Activated CD4-positive, alpha-beta memory T cell treated with anti-CD3 and anti-CD28 coated beads for 36 hours (primary cell): ENCODE data around the gene CRY2. TPM values are rescaled to one million over a fixed set of nuclear protein-coding genes. Genes with fewer than 3 reads are reported as not detected.

Source experiments
- CTCF ChIA-PET: fragments of 350-600 bp; sonication (Branson Sonifier 250); formaldehyde crosslinking; loops from one replicate; lab custom pipeline; 2021; ENCODE audit warnings: antibody characterized with exemption, inconsistent platforms; lab: Charles Lee
- POLR2A ChIA-PET: fragments of 350-600 bp; sonication (Branson Sonifier 250); formaldehyde crosslinking; loops from one replicate; lab custom pipeline; 2021; ENCODE audit warnings: antibody characterized with exemption; lab: Charles Lee
- DNase-seq: peaks from one replicate; pipeline ENCODE4 v3.0.0-alpha.2; 2020
- H3K27ac Mint-ChIP-seq: one replicate; pipeline ENCODE4 v1.8.0; 2021; ENCODE audit warnings: mixed read lengths
- H3K27me3 Mint-ChIP-seq: one replicate; pipeline ENCODE4 v1.8.0; 2021; ENCODE audit warnings: mixed read lengths
- H3K36me3 Mint-ChIP-seq: one replicate; pipeline ENCODE4 v1.8.0; 2021; ENCODE audit warnings: mixed read lengths
- H3K4me1 Mint-ChIP-seq: one replicate; pipeline ENCODE4 v1.8.0; 2021; ENCODE audit warnings: low read depth, mixed read lengths
- H3K4me3 Mint-ChIP-seq: one replicate; pipeline ENCODE4 v1.8.0; 2021; ENCODE audit warnings: mild to moderate bottlenecking, mixed read lengths
- H3K9me3 Mint-ChIP-seq: one replicate; pipeline ENCODE4 v1.8.0; 2021; ENCODE audit warnings: mixed read lengths
- intact Hi-C: fragments of 100-400 bp; cut with micrococcal nuclease; formaldehyde crosslinking; loops from one replicate; pipeline ENCODE4 v1.15.1; 2023
- total RNA-seq, 2 experiments: library from RNA; stranded (reverse); gene quantifications; one replicate each; pipeline ENCODE4 v1.2.3, GENCODE V29; 2021

Gene CRY2
- total RNA-seq, 2 experiments from 2014 or later: 12.1 to 13.4 TPM

DNA sequence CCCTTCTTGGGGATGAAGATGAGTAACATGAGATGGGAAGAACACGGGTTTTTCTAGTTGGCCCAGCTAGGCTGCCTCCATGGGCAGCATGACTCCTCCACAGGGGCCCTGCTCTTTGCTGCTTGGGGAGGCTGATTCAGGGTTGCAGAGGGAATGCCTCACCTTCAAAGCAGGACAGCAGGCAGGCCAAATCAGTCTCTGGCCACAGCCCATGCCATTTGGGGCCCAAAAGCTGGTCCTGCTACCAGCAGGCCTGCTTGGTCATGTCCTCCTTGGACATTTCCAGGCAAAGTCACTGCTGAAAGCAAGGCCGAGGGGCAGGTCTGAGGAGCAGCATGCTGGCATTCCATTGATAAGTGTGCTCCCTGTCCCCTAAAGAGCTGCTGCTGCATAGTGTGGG lies 24.4 kb downstream of the CRY2 start:
- intact Hi-C loops: loop anchor here (1.0 kb wide), 1 partner anchor 135 kb away; no protein-coding TSS in a partner anchor
- H3K9me3 Mint-ChIP-seq: no peaks in the 10 kb centered on the region

DNA sequence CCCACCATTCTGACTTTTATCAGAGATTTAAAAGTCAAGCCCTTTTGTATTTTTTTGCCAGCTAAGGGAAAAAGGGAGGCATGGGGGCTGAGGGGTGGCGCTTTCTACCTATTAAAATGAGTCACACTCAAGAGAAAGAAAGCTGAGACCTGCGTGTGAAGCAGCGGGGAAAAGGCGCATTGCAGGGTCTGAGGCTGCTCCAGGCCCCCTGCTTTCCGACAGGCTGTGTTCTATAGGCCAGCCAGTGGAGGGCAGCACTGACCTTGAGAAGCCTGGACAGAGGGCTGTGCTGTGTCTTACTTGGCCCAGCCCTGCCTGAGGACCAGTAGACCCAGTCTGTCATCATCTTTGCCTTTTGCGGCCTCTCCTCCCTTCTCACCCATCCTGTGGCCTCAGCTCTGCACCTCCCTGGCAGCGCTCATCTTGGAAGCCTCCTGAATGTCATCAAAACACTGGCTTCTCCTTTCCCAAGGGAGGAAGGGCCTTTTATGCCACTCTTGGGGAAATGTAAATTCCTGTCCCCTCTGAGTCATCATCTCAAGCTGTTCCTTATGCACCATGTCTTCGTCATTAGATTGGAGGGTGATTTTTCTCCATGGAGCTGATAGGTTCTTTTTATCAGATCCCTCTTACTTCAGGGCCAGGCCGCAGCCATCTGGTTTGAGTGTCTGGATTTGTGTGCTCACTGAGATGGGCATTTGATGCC lies 25.5 kb downstream of the CRY2 start:
- DNase-seq: peak; percentile 54
- Mint-ChIP-seq H3K4me3 (no peak overlapping the region), H3K36me3 (peaks cover 49% of the 10 kb centered on the region), H3K27me3 (no peaks in the 10 kb centered on the region), H3K4me1 (no peaks in the 10 kb centered on the region), H3K27ac (no peak overlapping the region), H3K9me3 (no peaks in the 10 kb centered on the region)
- ChIA-PET POLR2A (no interaction called here), CTCF (interaction anchor here (0.6 to 2.1 kb wide), 12 partner anchors 9 to 443 kb away, joined by 3 to 14 read pairs (median 4); no protein-coding TSS in a partner anchor)
- intact Hi-C loops: loop anchor here (1.0 kb wide), 1 partner anchor 133 kb away; no protein-coding TSS in a partner anchor

More for the DNA sequence above, 24.4 kb downstream of the CRY2 start:
- POLR2A ChIA-PET: no interaction called here
- no peak for DNase-seq
- Mint-ChIP-seq H3K27me3 (no peaks in the 10 kb centered on the region), H3K36me3 (peaks cover 50% of the 10 kb centered on the region), H3K4me1 (no peaks in the 10 kb centered on the region), H3K4me3 (no peak overlapping the region), H3K27ac (no peak overlapping the region)
- CTCF ChIA-PET: interaction anchor here (0.9 to 2.1 kb wide), 2 partner anchors 9 to 135 kb away, joined by 3 to 14 read pairs; no protein-coding TSS in a partner anchor

DNA sequence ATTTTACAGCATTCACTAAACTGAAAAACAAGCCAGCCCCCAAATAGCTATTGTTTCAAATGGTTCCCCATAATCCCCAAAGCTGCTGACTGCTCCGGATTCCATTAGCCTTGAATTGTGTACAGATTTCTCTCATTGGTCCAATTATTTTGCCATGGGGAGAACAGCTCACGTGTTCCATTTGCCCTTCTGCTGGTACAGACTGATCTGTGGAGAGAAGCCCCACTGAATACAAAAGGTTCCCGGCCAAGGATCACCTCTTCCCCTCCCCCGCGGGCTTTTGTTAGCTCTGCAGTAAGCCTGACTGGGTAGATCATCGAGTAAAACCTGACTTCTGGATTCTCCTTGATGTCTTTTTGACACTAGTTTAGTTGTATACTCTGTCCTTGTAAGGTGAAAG lies 29.1 kb downstream of the CRY2 start:
- Mint-ChIP-seq H3K9me3 (no peaks in the 10 kb centered on the region), H3K27me3 (no peaks in the 10 kb centered on the region), H3K36me3 (peaks cover 39% of the 10 kb centered on the region), H3K4me3 (no peak overlapping the region), H3K4me1 (no peaks in the 10 kb centered on the region), H3K27ac (no peak overlapping the region)
- POLR2A ChIA-PET: no interaction called here
- intact Hi-C loops: no loop called here
- CTCF ChIA-PET: no interaction called here
- no peak for DNase-seq

- H3K9me3 Mint-ChIP-seq: no peaks in the 10 kb centered on the region
- CTCF ChIA-PET: no interaction called here
- no peak overlapping the region for H3K4me3 Mint-ChIP-seq
- H3K27me3 Mint-ChIP-seq: no peaks in the 10 kb centered on the region
- peaks cover 39% of the 10 kb centered on the region for H3K36me3 Mint-ChIP-seq
- no peak overlapping the region for H3K27ac Mint-ChIP-seq
- H3K4me1 Mint-ChIP-seq: no peaks in the 10 kb centered on the region
- DNase-seq: no peak
- POLR2A ChIA-PET: no interaction called here
- intact Hi-C loops: no loop called here
Observed at GRCh38 chr11:45877221-45877620, 29.9 kb downstream of the CRY2 start.

DNA sequence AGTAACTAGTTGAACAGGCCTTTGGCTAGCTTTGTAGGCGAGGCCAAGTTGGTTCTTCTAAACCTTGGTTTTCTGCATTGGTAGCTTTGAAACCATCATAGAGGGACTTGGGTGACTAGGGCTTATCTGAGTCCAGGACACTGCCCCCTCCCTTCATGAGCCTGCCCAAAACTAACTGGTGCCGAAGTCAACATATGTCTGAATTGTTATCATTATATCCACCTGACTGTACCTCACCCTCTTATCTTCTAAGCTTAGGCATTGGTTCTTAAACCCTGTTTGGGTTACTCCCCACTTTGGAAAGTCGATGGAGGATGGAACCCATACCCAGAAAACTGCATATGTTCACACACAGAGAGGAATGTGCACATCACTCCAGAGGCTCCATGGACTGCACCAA lies 30.6 kb downstream of the CRY2 start:
- H3K4me1 Mint-ChIP-seq: no peaks in the 10 kb centered on the region
- no peaks in the 10 kb centered on the region for H3K9me3 Mint-ChIP-seq
- no peak overlapping the region for H3K4me3 Mint-ChIP-seq
- intact Hi-C loops: no loop called here
- ChIA-PET POLR2A (interaction anchor here (0.7 kb wide), 1 partner anchor 19 kb away, joined by 3 read pairs; no protein-coding TSS in a partner anchor), CTCF (interaction anchor here (0.6 kb wide), 1 partner anchor 847 kb away, joined by 3 read pairs; no protein-coding TSS in a partner anchor)
- no peak overlapping the region for H3K27ac Mint-ChIP-seq
- no peak for DNase-seq
- H3K36me3 Mint-ChIP-seq: peaks cover 42% of the 10 kb centered on the region
- no peaks in the 10 kb centered on the region for H3K27me3 Mint-ChIP-seq

GRCh38 chr11:45879803-45880686 lies 32.8 kb downstream of the CRY2 start:
- ChIA-PET POLR2A (interaction anchor here (0.5 kb wide), 1 partner anchor 127 kb away, joined by 3 read pairs; no protein-coding TSS in a partner anchor), CTCF (interaction anchor here (1.3 kb wide), 1 partner anchor 428 kb away, joined by 3 read pairs; no protein-coding TSS in a partner anchor)

DNA sequence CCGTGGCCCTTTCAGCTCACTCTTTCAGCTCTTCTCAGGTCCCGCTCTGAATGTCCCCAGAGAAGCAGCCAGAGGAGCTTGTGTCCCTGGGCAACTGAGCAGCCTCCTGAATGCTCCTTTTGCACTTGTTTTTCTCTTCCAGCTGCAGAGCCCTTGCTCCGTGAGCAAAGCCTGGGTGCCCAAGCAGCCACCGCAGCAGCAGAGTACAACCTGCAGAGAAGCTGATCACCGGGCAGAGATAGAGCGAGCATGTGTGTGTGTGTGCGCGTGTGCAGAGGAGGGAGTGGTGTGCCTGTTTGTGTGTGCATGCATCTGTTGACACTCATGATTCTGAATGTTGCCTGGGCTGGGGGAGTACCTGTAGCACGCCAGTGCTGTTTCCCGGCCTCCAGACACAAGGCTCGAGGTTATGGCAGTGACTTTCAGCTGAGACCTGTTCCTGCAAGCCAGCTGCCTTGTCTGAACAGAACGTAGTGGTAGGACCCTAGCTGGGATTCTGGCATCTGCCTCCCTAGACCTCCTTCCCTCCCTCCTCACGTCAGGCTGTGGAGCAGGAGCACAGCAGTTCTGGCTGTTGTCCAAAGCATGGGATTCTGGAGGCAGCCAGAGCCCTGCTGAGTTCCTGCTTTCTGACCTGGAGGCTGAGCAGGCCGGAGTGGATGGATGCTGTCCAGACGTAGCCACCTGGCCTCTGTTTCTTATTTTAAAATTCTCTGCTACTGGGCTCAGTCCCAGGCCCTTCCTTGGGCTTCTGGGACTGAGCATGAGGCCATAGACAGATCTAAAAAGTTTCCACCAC lies 33.7 kb downstream of the CRY2 start:
- H3K27me3 Mint-ChIP-seq: no peaks in the 10 kb centered on the region
- H3K36me3 Mint-ChIP-seq: peaks cover 28% of the 10 kb centered on the region
- H3K4me3 Mint-ChIP-seq: no peak overlapping the region
- POLR2A ChIA-PET: interaction anchor here (0.5 kb wide), 1 partner anchor 128 kb away, joined by 3 read pairs; no protein-coding TSS in a partner anchor
- CTCF ChIA-PET: interaction anchor here (1.3 to 1.6 kb wide), 2 partner anchors 8 to 427 kb away, joined by 3 to 5 read pairs; no protein-coding TSS in a partner anchor
- intact Hi-C loops: no loop called here
- peaks cover 9% of the 10 kb centered on the region for H3K4me1 Mint-ChIP-seq
- DNase-seq: no peak
- no peaks in the 10 kb centered on the region for H3K9me3 Mint-ChIP-seq
- H3K27ac Mint-ChIP-seq: no peak overlapping the region

More at GRCh38 chr11:45879803-45880686, 32.8 kb downstream of the CRY2 start:
- Mint-ChIP-seq H3K36me3 (peaks cover 30% of the 10 kb centered on the region), H3K4me1 (peaks cover 6% of the 10 kb centered on the region), H3K27me3 (no peaks in the 10 kb centered on the region), H3K4me3 (no peak overlapping the region), H3K27ac (no peak overlapping the region), H3K9me3 (no peaks in the 10 kb centered on the region)
- intact Hi-C loops: no loop called here
- no peak for DNase-seq

DNA sequence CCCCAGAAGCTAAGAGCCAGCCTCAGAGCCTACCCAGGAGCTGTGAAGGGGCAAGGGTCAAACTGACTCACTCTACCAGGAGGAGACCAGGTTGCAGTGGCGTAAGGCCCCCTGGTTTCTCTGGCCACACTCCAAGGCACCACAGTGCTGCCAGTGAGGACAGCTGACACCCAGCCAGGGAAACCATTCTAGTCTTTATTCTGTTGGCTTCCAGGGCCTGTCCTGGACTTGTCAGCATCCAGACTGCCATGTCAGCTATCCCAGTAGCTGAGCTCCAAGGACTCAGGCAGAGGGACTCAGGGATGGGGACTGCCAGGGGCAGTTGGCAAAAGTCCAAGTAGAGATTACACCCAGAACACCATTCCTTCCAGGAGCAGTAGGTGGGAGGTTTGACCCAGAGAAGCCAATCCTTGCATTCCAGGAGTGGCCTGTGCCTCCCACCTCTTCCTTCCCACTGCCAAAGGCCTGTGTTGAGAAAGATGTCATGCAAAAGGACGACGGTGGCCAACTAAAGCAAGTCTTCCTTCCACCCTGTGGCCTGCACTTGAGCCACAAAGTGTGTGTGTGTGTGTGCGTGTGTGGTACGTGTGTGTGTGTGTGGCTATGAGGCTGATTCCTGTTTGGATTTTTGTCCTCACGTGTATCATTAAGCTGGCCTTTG lies 34.6 kb downstream of the CRY2 start:
- H3K36me3 Mint-ChIP-seq: peaks cover 21% of the 10 kb centered on the region
- intact Hi-C loops: no loop called here
- peaks cover 9% of the 10 kb centered on the region for H3K4me1 Mint-ChIP-seq
- H3K27me3 Mint-ChIP-seq: no peaks in the 10 kb centered on the region
- no peak for DNase-seq
- no peaks in the 10 kb centered on the region for H3K9me3 Mint-ChIP-seq
- POLR2A ChIA-PET: no interaction called here
- no peak overlapping the region for H3K27ac Mint-ChIP-seq
- no peak overlapping the region for H3K4me3 Mint-ChIP-seq
- CTCF ChIA-PET: interaction anchor here (1.6 kb wide), 1 partner anchor 9 kb away, joined by 5 read pairs; no protein-coding TSS in a partner anchor

DNA sequence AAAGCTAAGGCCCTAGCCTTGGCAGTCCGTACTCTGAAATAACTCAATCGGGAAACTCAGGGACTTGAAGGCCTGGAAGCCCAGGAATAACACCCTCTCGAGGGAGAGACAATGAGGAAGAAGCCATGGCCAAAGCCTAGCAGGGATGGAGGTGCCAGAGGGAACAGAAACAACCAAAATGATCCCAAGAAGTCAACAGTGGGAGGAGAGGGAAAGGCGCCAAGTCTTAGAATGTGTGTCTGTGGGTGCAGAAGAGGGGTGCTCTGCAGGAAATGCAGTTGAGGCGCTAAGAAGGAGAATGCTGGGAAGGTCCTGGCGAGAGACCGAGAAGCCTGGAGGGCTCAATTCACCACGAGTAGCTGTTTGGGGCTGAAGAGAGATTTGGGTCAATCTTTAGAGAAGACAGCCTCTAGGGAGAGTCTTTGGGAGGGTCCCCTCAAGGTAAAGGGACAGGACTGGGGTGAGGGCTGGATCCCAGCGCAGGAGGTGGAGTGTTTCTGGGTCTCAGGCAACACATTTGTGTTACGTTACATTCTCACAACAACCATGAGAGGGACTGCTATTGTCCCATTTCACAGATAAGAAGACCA lies 37.4 kb downstream of the CRY2 start:
- H3K9me3 Mint-ChIP-seq: no peaks in the 10 kb centered on the region
- H3K36me3 Mint-ChIP-seq: peaks cover 13% of the 10 kb centered on the region
- CTCF ChIA-PET: interaction anchor here (1.3 kb wide), 1 partner anchor 113 kb away, joined by 4 read pairs; no protein-coding TSS in a partner anchor
- DNase-seq: no peak
- H3K27me3 Mint-ChIP-seq: no peaks in the 10 kb centered on the region
- POLR2A ChIA-PET: no interaction called here
- intact Hi-C loops: no loop called here
- peaks cover 9% of the 10 kb centered on the region for H3K4me1 Mint-ChIP-seq
- no peak overlapping the region for H3K27ac Mint-ChIP-seq
- H3K4me3 Mint-ChIP-seq: peak overlapping the region; percentile 67

- intact Hi-C loops: no loop called here
- peaks cover 9% of the 10 kb centered on the region for H3K36me3 Mint-ChIP-seq
- POLR2A ChIA-PET: no interaction called here
- no peaks in the 10 kb centered on the region for H3K27me3 Mint-ChIP-seq
- no peaks in the 10 kb centered on the region for H3K9me3 Mint-ChIP-seq
- H3K27ac Mint-ChIP-seq: no peak within 1 kb of the TSS
- H3K4me3 Mint-ChIP-seq: peak within 1 kb of the TSS; percentile 67
- peak; percentile 61 for DNase-seq
- CTCF ChIA-PET: no interaction called here
- peaks cover 9% of the 10 kb centered on the region for H3K4me1 Mint-ChIP-seq
Observed at GRCh38 chr11:45885274-45885920, 38.1 kb downstream of the CRY2 start, which contains the start of gene MAPK8IP1. Gene MAPK8IP1, plus strand, starts transcription at chr11:45885651. Its CDS starts 170 bp downstream, at chr11:45885821.
